Activated T-cell treated with anti-CD3 and anti-CD28 coated beads for 48 hours (primary cell): ENCODE data around the gene KRR1.
A peak's percentile ranks its signal among the peaks of the same experiment; 100 is the strongest.
"Not testable (repeated sequence)": the region's sequence is repeated elsewhere in the genome, so short reads cannot be mapped to it uniquely, and the experiment has no call there.

ENCODE experiments used
- DNase-seq: peaks from one replicate; pipeline ENCODE4 v3.0.0-alpha.2; 2020; ENCODE audit warnings: low read depth

Gene KRR1

GRCh38 chr12:75525263-75525662, 13.9 kb upstream of the KRR1 start:
- no peak for DNase-seq

DNA sequence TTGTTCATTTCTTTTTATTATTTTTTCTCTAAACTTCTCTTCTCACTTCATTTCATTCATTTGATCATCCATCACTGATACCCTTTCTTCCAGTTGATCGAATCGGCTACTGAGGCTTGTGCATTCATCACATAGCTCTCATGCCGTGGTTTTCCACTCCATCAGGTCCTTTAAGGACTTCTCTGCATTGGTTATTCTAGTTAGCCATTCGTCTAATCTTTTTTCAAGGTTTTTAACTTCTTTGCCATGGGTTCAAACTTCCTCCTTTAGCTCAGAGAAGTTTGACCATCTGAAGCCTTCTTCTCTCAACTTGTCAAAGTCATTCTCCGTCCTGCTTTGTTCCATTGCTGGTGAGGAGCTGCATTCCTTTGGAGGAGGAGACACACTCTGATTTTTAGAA, 10.7 kb upstream of the KRR1 start:
- not testable (repeated sequence) for DNase-seq

GRCh38 chr12:75521224-75521623, 9.8 kb upstream of the KRR1 start:
- DNase-seq: not testable (repeated sequence)

DNA sequence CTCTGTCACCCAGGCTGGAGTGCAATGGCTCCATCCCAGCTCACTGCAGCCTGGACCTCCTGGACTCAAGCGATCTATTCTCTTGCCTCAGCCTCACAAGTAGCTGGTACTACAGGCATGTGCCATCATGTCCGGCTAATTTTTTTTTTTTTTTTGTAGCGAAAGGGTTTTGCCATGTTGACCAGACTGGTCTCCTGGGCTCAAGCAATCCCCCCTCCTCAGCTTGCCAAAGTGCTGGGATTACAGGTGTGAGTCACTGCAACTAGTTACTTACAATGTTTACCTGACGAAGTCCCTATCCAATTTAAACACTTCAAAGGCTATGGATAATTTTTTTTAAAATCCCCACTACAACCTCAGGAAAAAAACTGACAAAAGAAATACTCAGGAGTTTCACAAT, 1.8 kb downstream of the KRR1 start:
- no peak for DNase-seq

DNA sequence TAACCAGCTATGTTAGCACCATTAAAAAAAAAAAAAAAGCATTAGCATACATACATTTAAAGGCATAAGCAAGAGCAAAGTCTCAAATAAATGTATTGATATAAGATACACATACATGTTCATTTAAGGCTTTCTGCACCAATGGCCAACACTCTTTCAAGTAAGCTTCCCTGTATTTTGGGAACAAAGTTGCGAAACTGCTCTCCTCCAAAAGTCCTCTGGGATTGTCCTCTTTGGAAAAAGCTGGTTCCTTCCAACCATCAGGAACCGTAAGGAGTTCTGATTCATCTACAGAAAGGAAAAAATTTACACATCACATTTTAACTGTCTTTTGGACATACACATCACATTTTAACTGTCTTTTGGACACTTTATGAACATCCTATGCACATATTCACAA, 3.2 kb downstream of the KRR1 start:
- DNase-seq: no peak

DNA sequence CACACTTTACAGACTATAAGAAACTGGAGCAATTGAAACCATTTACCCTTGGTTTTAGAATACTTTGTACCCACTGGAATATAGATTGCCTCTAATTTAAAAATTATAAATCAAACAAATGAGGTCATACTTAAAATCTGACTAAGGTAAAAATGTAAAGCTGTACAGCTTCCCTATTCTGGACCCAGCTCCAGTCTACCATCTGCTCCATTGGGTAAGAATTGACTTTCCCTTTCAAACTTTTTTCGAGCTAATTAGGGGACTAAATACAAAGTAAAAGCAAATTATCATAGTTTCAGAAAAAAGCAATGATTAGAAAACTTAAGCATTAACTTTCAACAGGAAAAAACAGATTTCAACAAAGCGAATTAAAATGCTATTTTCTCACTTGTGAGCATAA, 4.3 kb downstream of the KRR1 start:
- no peak for DNase-seq

DNA sequence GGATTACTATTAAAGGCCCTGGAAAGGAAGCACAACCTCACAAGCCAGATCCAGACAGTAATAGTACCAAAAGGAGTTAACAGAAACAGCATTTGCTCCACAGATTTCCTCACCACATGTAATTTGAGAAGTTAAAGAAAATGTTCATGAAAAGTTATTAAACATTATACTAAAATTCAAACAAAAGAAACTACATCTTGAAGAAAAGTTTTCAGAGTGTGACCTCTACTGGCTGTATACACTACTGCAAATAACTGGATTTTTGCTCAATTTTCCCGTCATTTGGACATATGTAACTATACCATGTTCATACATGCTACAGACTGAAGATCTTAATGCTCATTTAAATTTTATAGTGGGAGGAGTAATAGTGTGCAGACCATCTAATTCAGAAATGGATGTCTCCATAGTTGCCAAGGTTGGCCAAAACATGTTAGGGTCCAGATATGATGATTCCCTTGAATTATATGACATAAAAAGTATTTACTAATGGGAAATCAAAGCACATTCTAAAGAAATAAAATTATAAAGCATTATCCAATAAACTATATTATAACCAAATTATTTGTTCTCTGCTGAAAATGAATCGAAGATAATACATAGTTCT, 5.6 kb downstream of the KRR1 start:
- no peak for DNase-seq

DNA sequence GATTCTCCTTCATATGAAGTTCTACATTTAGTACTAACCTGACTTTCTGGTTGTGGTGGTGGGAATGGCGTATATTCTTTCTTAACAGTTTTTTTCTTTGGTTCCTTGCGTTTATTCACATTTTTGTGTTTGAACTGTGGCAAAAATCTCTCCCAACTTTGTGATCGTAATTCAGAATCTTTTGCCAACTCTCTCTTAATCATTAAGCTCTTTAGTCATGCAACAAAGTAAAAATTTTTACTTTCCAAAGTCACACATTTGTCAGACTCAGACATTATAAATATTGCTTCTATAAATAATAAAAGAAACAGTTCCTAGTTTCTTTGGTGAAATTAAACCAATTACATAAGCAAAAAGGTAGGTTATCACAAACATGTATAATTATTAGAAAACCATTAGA, 7.5 kb downstream of the KRR1 start:
- no peak for DNase-seq

- DNase-seq: no peak
These were observed 8.0 kb downstream of the KRR1 start for GRCh38 chr12:75503459-75503858.

- no peak for DNase-seq
These were observed 20.2 kb downstream of the KRR1 start for GRCh38 chr12:75491169-75491568.

DNA sequence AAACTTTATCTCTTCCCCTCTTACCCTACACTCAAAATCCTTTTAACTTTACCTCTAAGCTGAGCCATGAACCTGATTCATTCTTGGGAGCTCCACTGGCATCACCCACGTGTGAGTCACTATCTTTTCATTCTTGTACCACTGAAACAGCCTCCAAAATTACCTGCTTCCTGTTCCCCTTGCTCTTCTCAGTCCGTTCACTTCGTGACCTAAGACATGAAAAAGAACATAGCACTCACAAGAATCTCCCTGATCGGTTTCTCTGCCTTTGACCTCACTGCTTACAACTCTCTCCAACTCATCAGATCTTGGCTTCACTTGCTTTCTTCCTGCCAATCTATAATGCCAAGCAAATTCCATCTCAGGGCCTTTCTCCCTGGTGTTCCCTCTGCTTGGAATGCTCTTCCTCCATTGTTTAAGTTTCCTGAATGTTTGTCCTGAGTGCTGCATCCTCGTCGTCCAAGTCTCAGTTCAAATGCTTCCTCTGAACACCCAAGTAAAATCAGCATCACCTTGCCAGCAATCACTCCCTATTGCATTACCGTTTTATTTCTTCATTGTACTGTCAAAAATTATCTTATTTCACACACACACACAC, 21.7 kb downstream of the KRR1 start:
- DNase-seq: no peak

DNA sequence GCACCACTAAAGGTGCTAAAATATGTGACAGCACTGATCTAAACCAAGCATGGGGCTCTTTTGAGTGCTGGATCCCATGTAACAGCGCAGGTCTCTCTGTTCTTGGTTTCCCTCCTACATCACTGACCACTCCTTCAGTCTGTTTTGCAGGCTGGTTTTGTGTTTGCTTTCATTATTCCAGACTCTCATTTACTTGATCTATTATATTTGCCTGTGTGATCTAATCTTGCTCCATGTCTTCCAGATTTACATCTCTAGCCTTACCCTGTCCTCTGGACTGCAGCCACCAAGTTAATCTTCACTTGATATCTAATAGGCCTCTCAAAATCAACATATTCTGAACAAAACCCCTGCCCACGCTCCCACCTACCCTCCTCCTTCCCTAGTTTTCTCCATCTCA, 22.2 kb downstream of the KRR1 start:
- DNase-seq: no peak

GRCh38 chr12:75488553-75488952, 22.9 kb downstream of the KRR1 start:
- no peak for DNase-seq

- no peak for DNase-seq
These were observed 24.1 kb downstream of the KRR1 start for GRCh38 chr12:75487308-75487707.

DNA sequence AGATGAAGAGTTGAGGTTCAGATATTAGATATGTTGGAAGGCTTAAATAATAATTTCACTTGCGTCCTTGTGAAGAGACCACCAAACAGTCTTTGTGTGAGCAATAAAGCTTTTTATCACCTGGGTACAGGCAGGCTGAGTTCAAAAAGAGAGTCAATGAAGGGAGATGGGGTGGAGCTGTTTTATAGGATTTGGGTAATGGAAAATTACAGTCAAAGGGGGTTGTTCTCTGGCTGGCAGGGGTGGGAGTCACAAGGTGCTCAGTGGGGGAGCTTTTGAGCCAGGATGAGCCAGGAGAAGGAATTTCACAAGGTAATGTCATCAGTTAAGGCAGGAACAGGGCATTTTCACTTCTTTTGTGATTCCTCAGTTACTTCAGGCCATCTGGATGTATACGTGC, 27.0 kb downstream of the KRR1 start:
- not testable (repeated sequence) for DNase-seq

DNA sequence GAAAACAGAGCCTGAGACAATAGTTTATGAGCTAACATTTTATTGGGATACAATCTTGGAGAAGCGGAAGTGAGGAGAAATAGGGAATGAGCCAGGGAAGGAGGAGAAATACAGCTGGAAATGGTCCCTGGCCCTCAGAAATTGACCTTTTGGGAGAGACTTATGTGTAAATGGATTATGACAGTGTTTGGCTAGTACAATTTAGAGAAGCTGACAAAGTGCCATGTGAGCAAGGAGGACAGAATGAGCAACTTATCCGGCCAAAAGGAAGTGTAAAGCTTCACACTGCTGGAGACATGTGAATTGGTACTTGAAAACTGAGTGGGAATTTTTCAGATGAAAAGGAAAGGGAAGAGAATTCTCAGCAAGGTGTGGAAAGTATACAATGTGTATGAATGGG, 28.0 kb downstream of the KRR1 start:
- DNase-seq: no peak

GRCh38 chr12:75482646-75483045, 28.8 kb downstream of the KRR1 start:
- no peak for DNase-seq

DNA sequence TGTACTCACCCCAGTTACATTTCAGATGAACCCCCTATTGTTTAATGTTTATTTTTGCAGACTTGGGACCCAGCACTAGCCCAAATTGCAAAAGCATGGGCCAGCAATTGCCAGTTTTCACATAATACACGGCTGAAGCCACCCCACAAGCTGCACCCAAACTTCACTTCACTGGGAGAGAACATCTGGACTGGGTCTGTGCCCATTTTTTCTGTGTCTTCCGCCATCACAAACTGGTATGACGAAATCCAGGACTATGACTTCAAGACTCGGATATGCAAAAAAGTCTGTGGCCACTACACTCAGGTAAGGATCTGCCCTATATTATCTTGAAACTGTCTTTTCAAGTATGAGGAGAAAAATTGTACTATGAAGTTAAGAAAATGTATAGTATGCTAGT, 29.6 kb downstream of the KRR1 start:
- no peak for DNase-seq

DNA sequence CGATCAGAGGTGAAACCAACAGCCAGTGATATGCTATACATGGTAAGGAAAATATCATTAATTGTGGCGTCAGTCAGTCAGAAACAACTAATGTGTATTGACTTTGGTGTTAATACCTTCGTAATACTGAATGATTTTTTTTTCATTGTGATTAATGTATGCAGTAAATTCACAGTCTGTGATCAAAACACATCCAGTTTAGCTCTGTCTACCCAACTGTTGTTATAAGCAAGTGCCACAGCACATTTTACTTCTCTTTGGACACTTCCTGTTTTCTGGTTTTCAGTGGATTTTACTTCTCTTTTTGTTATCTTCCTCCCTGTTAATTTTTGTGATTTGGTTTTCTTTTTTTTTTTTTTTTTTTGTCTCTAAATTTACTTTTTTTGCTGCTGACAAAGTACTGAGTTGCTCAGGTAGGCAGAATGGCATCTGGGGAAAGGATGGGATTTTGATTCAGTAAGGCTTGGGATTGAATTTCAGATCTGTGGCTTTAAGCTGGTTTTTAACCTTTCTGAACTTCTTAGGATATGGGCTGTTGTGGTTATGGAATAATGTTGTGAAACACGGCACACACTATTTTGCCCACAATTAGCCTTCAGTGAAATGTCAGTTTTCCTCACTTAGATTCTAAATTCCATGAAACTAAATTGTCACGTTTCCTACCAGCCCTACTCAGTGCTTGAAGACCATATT, 30.2 kb downstream of the KRR1 start:
- DNase-seq: no peak

DNA sequence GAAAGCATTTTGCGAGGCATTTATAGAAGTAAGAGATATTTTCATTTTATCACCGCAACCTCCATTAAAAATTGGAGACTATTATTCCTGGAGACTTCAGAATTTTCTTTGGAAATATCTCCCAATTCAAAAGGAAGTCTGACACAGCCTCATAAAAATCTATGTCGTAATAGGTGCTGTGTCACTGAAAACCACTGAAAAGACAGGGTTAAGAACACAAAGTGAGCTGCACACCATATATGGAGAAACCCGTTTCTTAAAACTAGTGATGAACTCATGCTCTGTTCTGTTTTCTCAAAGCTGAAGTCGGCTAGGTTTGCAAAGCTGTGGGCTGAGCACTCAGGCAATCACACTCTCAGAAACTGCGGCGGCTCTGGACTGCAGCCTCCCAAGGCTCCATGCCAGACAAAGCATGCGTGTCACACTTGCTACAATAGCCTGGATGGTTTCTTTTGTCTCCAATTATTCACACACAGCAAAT, 30.9 kb downstream of the KRR1 start, which contains the start of gene GLIPR1:
Gene GLIPR1, plus strand, starts transcription at position 287 of the 481 bp plus-strand sequence. Its CDS starts 126 bp downstream, at position 413.
- peak; percentile 72 for DNase-seq

DNA sequence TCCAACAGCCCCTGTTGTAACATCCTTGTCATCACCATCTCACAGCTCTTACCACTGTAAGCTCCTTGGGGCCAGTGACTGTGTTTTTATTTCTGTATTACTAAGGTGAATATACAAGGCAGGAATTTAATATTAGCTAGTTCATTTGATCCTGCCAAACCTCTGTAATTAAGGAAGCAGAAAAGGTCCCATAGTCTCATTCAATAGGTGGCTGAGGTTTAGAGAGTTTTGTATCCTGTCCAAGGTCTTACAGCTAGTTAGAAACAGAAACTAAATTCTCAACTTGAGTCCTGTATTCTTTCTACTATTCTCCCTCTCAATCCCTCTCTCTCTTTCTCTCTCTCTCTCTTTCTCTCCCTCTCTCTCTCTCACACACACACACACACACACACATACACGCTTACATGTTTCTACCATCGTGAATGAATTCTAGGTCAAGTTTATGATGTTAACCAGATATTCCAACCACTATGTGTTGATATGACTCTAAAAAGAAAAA, 31.4 kb downstream of the KRR1 start:
- DNase-seq: no peak

DNA sequence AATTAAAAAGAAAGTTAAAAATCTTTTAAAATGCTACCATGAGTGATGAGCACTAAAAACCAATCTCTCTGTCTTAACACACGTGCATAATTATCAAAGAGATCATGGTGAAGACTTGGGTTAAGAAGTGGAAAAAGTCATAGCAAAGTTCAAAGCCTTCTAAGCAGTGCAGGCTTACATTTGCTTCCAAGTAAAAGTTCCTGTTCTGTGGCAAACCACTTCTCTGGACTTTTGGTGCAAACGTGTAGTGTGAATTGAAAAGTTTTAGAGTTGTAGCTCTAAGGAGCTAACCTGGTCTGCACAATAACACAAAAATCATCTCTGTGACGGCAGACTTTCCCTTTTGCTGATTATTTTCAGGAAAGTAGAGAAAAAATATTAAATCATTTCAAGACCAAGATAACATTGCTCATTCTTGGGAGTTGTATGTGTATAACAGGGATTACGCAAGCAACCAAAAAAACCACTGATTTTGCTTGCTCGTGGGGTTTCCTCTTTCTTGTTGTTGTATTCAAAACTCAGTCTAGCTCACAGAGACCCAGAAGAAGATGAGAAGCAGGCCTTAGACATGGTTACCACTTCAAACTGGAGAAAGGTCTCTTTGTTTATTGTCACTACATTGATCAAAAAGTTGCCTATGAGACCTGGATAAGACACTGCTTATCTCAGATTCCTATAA, 33.2 kb downstream of the KRR1 start:
- DNase-seq: no peak

GRCh38 chr12:75477137-75477536, 34.3 kb downstream of the KRR1 start:
- no peak for DNase-seq
